ENCODE data around the gene LRRC8C. TPM values are rescaled to one million over a fixed set of nuclear protein-coding genes. Genes with fewer than 3 reads are reported as not detected.

LRRC8C gene
- total RNA-seq, 1 experiment from 2014 or later = 4.4 TPM

DNA sequence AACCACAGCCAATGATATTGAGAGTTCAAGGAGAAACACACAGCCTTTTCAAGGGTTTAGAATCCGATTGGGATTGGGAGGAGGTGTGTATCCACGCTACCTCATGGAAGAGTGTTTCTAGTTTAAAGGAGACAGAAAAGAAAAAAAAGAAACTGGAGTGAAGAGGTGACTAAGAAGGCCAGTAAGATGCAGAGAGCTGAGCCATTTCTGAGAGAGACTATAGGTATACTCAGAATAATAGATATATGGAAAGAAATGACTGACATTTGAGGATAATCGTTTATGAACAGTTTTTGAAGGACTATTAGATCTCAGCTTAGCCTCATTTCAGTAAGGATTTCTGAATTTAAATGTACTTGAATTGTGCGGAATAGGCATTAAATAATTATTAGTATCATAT, 42.8 kb downstream of the LRRC8C start:
- TF ChIP-seq, protein P1, sequence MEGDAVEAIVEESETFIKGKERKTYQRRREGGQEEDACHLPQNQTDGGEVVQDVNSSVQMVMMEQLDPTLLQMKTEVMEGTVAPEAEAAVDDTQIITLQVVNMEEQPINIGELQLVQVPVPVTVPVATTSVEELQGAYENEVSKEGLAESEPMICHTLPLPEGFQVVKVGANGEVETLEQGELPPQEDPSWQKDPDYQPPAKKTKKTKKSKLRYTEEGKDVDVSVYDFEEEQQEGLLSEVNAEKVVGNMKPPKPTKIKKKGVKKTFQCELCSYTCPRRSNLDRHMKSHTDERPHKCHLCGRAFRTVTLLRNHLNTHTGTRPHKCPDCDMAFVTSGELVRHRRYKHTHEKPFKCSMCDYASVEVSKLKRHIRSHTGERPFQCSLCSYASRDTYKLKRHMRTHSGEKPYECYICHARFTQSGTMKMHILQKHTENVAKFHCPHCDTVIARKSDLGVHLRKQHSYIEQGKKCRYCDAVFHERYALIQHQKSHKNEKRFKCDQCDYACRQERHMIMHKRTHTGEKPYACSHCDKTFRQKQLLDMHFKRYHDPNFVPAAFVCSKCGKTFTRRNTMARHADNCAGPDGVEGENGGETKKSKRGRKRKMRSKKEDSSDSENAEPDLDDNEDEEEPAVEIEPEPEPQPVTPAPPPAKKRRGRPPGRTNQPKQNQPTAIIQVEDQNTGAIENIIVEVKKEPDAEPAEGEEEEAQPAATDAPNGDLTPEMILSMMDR (IDR thresholded peaks at IDR 0.05; ENCODE audit: unreplicated experiment) = no peak
- H3K27ac Mint-ChIP-seq (ENCODE audit: low read depth, unreplicated experiment) = no peak overlapping the region
- BruUV-seq (replicated peaks) = no TSS peak
- POLR2A ChIA-PET = interaction anchor here (0.6 to 2.0 kb wide), 4 partner anchors 15 to 654 kb away, joined by 3 to 5 read pairs (median 3); no protein-coding TSS in a partner anchor
- no peak for DNase-seq (ENCODE audit: unreplicated experiment)
- H3K27me3 Mint-ChIP-seq (ENCODE audit: insufficient read depth, unreplicated experiment) = no peaks in the 10 kb centered on the region
- H3K36me3 Mint-ChIP-seq (ENCODE audit: insufficient read depth, unreplicated experiment) = no peaks in the 10 kb centered on the region
- intact Hi-C loops (cut with micrococcal nuclease) = no loop called here
- peaks cover 21% of the 10 kb centered on the region for H3K4me1 Mint-ChIP-seq (ENCODE audit: insufficient read depth, unreplicated experiment)
- CTCF ChIA-PET = interaction anchor here (0.6 kb wide), 1 partner anchor 22 kb away, joined by 3 read pairs; no protein-coding TSS in a partner anchor
- H3K9me3 Mint-ChIP-seq (ENCODE audit: unreplicated experiment) = peaks cover 7% of the 10 kb centered on the region
- H3K4me3 Mint-ChIP-seq (ENCODE audit: unreplicated experiment) = no peak overlapping the region

GRCh38 chr1:89681045-89681729, 48.3 kb downstream of the LRRC8C start:
- Mint-ChIP-seq H3K4me1 (ENCODE audit: insufficient read depth, unreplicated experiment) (no peaks in the 10 kb centered on the region), H3K9me3 (ENCODE audit: unreplicated experiment) (peaks cover 7% of the 10 kb centered on the region), H3K36me3 (ENCODE audit: insufficient read depth, unreplicated experiment) (no peaks in the 10 kb centered on the region), H3K27me3 (ENCODE audit: insufficient read depth, unreplicated experiment) (no peaks in the 10 kb centered on the region), H3K27ac (ENCODE audit: low read depth, unreplicated experiment) (no peak overlapping the region), H3K4me3 (ENCODE audit: unreplicated experiment) (no peak overlapping the region)
- no TSS peak for BruUV-seq (replicated peaks)
- ChIA-PET CTCF (interaction anchor here (0.7 kb wide), 2 partner anchors 214 to 711 kb away, joined by 3 to 4 read pairs; no protein-coding TSS in a partner anchor), POLR2A (no interaction called here)
- intact Hi-C loops (cut with micrococcal nuclease) = no loop called here
- no peak for DNase-seq (ENCODE audit: unreplicated experiment)
- TF ChIP-seq, protein P1 (IDR thresholded peaks at IDR 0.05; ENCODE audit: unreplicated experiment) = no peak

DNA sequence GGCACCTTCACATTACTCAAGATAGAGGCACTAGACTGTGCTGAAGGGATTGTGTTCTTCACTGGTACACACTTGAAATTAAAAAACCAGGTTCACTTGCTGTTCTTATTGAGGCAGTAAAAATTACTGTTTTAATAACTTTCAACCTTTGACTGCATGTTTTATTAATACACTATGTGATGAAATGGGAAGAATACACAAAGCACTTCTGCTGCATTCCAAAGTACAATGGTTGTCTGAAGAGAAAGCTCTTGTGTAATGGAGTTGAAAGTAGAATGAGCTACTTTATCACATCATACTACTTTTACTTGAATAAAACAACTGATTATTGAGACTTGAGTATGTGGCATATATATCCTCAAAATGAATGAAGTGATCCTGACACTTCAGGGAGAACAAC, 49.7 kb downstream of the LRRC8C start:
- BruUV-seq (replicated peaks) = no TSS peak
- POLR2A ChIA-PET = interaction anchor here (0.8 kb wide), 1 partner anchor 63 kb away, joined by 4 read pairs; no protein-coding TSS in a partner anchor

GRCh38 chr1:89685461-89685860, 52.5 kb downstream of the LRRC8C start:
- no peak for DNase-seq (ENCODE audit: unreplicated experiment)
- Mint-ChIP-seq H3K36me3 (ENCODE audit: insufficient read depth, unreplicated experiment) (peaks cover 7% of the 10 kb centered on the region), H3K4me1 (ENCODE audit: insufficient read depth, unreplicated experiment) (peaks cover 4% of the 10 kb centered on the region), H3K27me3 (ENCODE audit: insufficient read depth, unreplicated experiment) (no peaks in the 10 kb centered on the region), H3K4me3 (ENCODE audit: unreplicated experiment) (no peak overlapping the region), H3K27ac (ENCODE audit: low read depth, unreplicated experiment) (no peak overlapping the region), H3K9me3 (ENCODE audit: unreplicated experiment) (no peaks in the 10 kb centered on the region)
- intact Hi-C loops (cut with micrococcal nuclease) = no loop called here
- no TSS peak for BruUV-seq (replicated peaks)
- TF ChIP-seq, protein P1 (IDR thresholded peaks at IDR 0.05; ENCODE audit: unreplicated experiment) = no peak
- ChIA-PET POLR2A (no interaction called here), CTCF (interaction anchor here (0.6 kb wide), 1 partner anchor 9 kb away, joined by 4 read pairs; no protein-coding TSS in a partner anchor)

More for the DNA sequence above, 49.7 kb downstream of the LRRC8C start:
- Mint-ChIP-seq H3K9me3 (ENCODE audit: unreplicated experiment) (peaks cover 7% of the 10 kb centered on the region), H3K36me3 (ENCODE audit: insufficient read depth, unreplicated experiment) (no peaks in the 10 kb centered on the region), H3K27ac (ENCODE audit: low read depth, unreplicated experiment) (no peak overlapping the region), H3K4me1 (ENCODE audit: insufficient read depth, unreplicated experiment) (peaks cover 4% of the 10 kb centered on the region), H3K27me3 (ENCODE audit: insufficient read depth, unreplicated experiment) (no peaks in the 10 kb centered on the region), H3K4me3 (ENCODE audit: unreplicated experiment) (no peak overlapping the region)
- no peak for DNase-seq (ENCODE audit: unreplicated experiment)
- CTCF ChIA-PET = interaction anchor here (0.6 kb wide), 1 partner anchor 303 kb away, joined by 3 read pairs; no protein-coding TSS in a partner anchor
- intact Hi-C loops (cut with micrococcal nuclease) = no loop called here
- TF ChIP-seq, protein P1 (IDR thresholded peaks at IDR 0.05; ENCODE audit: unreplicated experiment) = no peak

Data from MCF 10A (cell line).